Measurements from ENCODE around the gene ZNF414.
"Not testable (repeated sequence)": the region's sequence is repeated elsewhere in the genome, so short reads cannot be mapped to it uniquely, and the experiment has no call there.

Gene ZNF414

GRCh38 chr19:8517551-8518442, 3.8 kb upstream of the ZNF414 start:
- no peak for DNase-seq (ENCODE audit: low spot score)

DNA sequence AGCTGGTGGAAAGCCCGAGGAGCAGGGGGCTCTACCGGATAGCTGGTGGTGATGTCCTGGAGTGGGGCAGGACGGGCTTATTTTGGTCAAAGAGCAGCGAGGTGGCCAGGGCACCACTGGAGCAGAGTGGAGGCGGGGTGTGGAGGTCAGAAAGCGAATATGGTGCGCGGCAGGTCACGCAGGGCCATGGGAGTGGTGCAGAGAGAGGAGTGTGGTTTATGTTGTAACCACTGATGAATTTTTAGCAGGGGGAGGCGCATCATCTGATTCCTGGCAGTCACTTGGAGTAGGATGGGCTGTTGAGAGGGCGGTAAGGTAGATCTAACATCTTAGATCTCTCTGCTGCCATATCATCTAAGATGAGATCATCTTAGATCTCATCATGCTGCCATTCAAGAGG, 1.4 kb upstream of the ZNF414 start:
- no peak for DNase-seq (ENCODE audit: low spot score)

- DNase-seq (ENCODE audit: low spot score) = not testable (repeated sequence)
These were observed 590 bp upstream of the ZNF414 start for GRCh38 chr19:8514505-8515009.

DNA sequence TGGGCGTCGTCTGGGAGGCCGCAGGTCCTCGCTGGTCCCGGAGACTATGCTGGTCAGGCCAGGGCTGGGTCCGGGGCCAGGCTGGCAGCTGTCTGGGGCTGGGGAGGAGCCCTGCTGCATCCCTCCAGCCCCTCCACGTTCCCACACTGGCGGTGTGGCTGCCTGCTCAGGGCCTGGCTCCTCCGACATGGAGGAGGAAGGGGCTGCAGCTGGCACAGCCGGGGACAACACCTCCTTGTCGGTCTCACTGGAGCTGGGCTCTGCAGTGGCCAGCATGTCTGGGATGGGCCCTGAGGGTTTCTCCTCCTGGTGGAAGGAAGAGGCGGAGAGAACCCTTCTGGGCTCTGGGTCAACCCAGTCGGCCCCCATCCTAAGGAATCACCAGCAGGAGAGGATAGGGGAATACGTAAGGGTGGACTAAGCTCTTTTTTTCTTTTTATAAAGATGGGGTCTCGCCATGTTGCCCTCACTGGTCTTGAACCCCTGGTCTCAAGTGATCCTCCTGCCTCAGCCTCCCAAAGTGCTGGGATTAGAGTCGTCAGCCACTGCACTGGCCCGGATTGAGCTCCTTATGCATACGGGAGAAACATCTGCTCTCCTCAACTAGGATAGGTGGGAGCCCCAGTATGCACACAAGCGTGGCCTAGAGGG, 806 bp downstream of the ZNF414 start:
- no peak for DNase-seq (ENCODE audit: low spot score)

GRCh38 chr19:8512115-8512967, 1.6 kb downstream of the ZNF414 start:
- no peak for DNase-seq (ENCODE audit: low spot score)

DNA sequence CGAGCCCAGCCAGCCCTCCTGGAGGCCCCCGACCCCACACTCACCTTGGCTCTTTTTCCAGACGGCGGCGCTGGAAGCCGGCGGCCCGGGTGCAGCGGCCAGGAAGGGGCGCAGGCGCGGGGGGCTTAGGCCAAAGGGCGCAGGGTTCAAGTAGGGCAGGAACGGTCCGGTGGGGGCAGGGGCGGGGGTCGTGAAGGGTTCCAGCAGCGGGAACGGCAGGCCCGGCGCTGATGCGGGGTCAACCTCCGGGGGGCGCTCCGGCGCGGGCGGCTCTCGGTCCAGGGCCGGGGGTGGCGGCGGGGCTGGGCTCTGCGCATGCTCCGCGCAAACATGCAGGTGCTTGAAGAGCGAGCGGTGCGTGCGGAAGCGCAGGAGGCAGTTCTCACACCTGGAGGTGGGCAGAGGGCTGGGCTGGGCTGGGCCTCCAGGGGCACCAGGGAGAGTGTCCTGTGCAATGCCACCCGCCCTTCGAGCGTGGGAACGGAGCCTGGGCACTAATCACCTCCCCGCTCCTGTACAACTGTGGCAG, 2.3 kb downstream of the ZNF414 start:
- no peak for DNase-seq (ENCODE audit: low spot score)

- no peak for DNase-seq (ENCODE audit: low spot score)
These were observed 3.3 kb downstream of the ZNF414 start for GRCh38 chr19:8510589-8511115.

DNA sequence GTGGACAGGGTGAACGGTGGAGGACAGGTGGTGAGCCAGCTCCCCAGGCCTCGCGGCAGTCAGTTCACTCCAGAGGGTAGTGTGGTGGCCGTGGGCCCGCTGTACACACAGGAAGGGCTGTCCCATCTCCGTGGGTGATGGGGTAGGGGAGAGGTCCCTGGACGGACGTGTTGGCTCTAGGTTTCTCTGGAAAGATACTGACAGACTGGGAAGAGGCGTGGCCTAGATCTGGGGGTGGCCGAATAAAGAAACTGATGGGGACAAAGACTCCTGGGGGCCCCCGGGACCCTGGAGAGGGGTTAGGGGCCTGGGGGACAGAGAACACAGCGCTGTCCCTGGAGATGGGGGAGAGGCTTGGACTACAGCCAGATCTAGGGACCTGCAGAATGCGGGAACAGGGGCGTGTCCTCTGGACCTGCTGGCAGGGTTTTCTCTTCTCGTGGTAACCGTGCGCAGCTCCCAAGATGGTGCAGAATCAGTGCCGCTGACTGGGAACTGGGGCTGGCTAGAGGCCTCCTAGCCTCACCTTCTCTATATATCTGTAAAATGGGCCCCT, 7.5 kb downstream of the ZNF414 start:
- DNase-seq (ENCODE audit: low spot score) = no peak

DNA sequence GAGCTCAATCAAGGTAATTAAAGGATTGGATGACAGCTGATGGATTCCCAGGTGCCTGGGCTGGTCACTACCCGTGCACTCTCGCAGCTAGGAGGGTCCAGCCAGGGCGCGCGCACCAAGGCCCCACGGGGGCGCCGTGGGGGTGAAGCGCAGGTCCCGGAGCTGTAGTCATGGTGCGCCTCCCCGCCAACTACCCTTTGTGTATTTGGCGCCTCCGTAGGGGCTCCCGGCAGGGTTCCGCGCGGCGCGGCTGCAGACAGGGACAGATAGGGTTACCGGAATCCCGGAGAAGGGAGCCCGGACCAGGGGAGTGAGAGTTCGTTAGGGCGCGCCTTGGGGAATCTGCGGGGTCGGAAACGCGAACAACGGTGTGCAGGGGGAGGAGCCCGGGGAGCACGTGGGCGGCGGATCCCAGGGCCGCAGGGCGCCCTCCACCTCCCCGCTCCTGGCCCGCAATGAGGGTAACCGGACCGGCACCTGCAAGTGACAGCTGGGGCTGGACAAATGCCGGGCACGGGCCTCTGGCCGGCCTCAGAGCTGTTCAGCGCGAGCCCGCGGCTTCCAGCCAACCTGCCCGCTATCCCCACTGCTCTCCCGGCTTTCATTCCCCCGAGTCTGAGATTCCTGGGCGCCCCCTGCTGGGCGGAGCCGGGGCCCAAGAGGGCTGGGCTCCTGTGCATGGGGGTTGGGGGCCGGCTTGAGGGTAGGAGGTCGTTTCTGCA, 8.1 kb downstream of the ZNF414 start:
- DNase-seq (ENCODE audit: low spot score) = peak; percentile 90

DNA sequence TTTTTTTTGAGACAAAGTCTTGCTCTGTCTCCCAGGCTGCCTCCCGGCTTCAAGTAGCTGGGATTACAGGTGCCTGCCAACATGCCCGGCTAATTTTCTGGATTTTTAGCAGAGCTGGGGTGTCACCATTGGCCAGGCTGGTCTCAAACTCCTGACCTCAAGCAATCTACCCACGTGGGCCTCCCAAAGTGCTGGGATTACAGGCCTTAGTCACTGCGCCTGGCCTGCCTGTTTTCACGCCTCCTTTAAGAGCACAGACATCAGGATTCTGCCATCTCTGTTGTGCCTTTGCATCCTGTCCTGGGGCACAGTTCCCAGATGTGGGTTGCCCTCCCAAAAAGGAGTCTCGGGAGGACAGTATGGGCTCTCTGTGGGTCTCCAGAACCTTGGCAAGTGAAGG, 9.0 kb downstream of the ZNF414 start:
- no peak for DNase-seq (ENCODE audit: low spot score)

GRCh38 chr19:8504171-8504570, 9.8 kb downstream of the ZNF414 start:
- no peak for DNase-seq (ENCODE audit: low spot score)

- DNase-seq (ENCODE audit: low spot score) = no peak
These were observed 10.5 kb downstream of the ZNF414 start for GRCh38 chr19:8503510-8503909.

GRCh38 chr19:8501981-8502380, 12.0 kb downstream of the ZNF414 start:
- no peak for DNase-seq (ENCODE audit: low spot score)

DNA sequence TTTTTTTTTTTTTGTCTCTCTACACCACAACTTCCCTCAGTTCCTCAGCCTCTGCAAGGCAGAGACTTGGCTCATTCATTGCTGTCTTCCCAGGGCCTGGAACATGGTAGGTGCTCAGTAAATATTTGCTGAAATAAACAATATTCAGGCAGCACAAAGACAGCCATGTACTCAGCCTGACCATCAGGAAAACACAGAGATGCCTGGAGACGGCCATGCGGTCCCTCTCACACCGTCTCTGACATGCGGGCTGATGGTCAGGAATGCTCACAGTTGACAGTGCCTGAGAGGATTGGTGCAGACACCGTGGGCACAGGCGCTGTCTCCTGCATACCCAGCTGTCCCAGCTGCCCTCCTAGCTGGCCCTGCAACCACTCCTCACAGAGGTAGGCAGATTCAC, 12.5 kb downstream of the ZNF414 start:
- DNase-seq (ENCODE audit: low spot score) = no peak

DNA sequence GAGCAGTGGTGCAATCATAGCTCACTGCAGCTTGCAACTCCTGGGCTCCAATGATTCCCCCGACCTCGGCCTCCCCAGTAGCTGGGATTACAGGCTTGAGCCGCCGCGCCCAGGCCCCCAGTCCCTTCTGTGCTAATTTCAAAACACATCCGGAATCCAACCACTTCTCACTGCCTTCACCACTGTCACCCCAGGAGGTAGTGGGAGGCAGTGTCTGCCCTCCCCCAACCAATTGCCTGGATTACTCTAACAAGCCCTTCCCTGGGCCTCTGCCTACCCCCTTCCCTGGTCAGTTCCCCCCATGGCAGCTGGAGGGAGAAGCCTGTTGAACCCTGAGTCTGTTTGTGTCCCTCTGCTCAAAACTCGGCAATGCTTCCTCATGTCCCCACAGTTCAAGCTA, 13.8 kb downstream of the ZNF414 start:
- DNase-seq (ENCODE audit: low spot score) = no peak

- DNase-seq (ENCODE audit: low spot score) = no peak
These were observed 14.7 kb downstream of the ZNF414 start for GRCh38 chr19:8499048-8499833.

- no peak for DNase-seq (ENCODE audit: low spot score)
These were observed 15.7 kb downstream of the ZNF414 start for GRCh38 chr19:8498295-8498694.

- no peak for DNase-seq (ENCODE audit: low spot score)
These were observed 19.8 kb downstream of the ZNF414 start for GRCh38 chr19:8494158-8494557.

DNA sequence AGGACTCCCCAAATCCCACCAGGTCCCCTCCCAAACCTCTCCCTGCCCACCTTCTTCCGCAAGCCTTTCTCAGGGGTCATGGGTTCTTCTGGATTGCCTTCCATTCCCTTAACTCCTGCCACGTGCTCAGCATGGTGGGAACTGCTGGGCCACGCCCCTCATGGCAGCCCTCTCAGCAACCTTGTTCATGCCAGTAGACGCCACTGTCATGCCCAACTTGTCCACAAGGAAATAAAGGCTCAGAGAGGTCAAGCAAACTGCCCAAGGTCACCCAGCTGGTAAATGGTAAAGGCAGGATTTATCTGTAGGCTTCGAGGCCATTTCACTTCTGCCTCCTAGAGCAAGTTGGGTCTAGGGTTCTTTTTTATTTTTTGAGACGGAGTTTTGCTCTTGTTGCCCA, 22.4 kb downstream of the ZNF414 start:
- DNase-seq (ENCODE audit: low spot score) = no peak

GRCh38 chr19:8490873-8491272, 23.1 kb downstream of the ZNF414 start:
- no peak for DNase-seq (ENCODE audit: low spot score)

Data from ecto neural progenitor cell (in vitro differentiated cells).